Hepatocyte (in vitro differentiated cells): ENCODE data around the gene USP10. TPM values are rescaled to one million over a fixed set of nuclear protein-coding genes. Genes with fewer than 3 reads are reported as not detected.
A peak's percentile ranks its signal among the peaks of the same experiment; 100 is the strongest.

Experiments used
- DNase-seq: peaks from one replicate; pipeline ENCODE4 v3.0.0-alpha.2; 2016; ENCODE audit warnings: low spot score
- H2AFZ ChIP-seq: fragments of 200-600 bp; sonication (generic); 2 replicates; pipeline ENCODE4 v1.6.0; 2016; ENCODE audit warnings: antibody characterized with exemption, mild to moderate bottlenecking
- H3K27ac ChIP-seq: fragments of 200-600 bp; sonication (generic); 2 replicates; pipeline ENCODE4 v1.5.1; 2016; ENCODE audit warnings: mild to moderate bottlenecking
- H3K27me3 ChIP-seq: fragments of 200-600 bp; sonication (generic); 2 replicates; pipeline ENCODE4 v1.6.1; 2016
- H3K36me3 ChIP-seq: fragments of 200-600 bp; sonication (generic); replicated peaks from 2 replicates; pipeline ENCODE4 v1.5.1; 2016; ENCODE audit warnings: low read depth; ENCODE audit not compliant: insufficient read depth
- H3K4me1 ChIP-seq: fragments of 200-600 bp; sonication (generic); 2 replicates; pipeline ENCODE4 v1.5.1; 2016; ENCODE audit warnings: mild to moderate bottlenecking, moderate library complexity; ENCODE audit not compliant: insufficient read depth
- H3K4me2 ChIP-seq: fragments of 200-600 bp; sonication (generic); 2 replicates; pipeline ENCODE4 v1.6.0; 2016
- H3K4me3 ChIP-seq: fragments of 200-600 bp; sonication (generic); 2 replicates; pipeline ENCODE4 v1.5.1; 2016; ENCODE audit warnings: mild to moderate bottlenecking
- H3K79me2 ChIP-seq: fragments of 200-600 bp; sonication (generic); 2 replicates; pipeline ENCODE4 v1.6.0; 2017; ENCODE audit warnings: mild to moderate bottlenecking
- H3K9me2 ChIP-seq: fragments of 200-600 bp; sonication (generic); replicated peaks from 2 replicates; pipeline ENCODE4 v1.6.0; 2017; ENCODE audit warnings: mild to moderate bottlenecking; ENCODE audit not compliant: insufficient read depth
- H3K9me3 ChIP-seq: fragments of 200-600 bp; sonication (generic); 2 replicates; pipeline ENCODE4 v1.5.1; 2016; ENCODE audit warnings: low read depth, mild to moderate bottlenecking
- H4K20me1 ChIP-seq: fragments of 200-600 bp; sonication (generic); 2 replicates; pipeline ENCODE4 v1.6.0; 2016; ENCODE audit warnings: mild to moderate bottlenecking; ENCODE audit not compliant: insufficient read depth, poor library complexity, severe bottlenecking
- CTCF ChIP-seq: fragments of 200-600 bp; sonication (generic); IDR thresholded peaks from 2 replicates; pipeline ENCODE4 v1.5.1; 2016; ENCODE audit warnings: antibody characterized with exemption, mild to moderate bottlenecking; ENCODE audit not compliant: poor library complexity
- EZH2 ChIP-seq: fragments of 200-600 bp; sonication (generic); IDR thresholded peaks from 2 replicates; pipeline ENCODE4 v1.6.1; 2016; ENCODE audit warnings: antibody characterized with exemption, mild to moderate bottlenecking, borderline replicate concordance
- EZH2phosphoT487 ChIP-seq: fragments of 200-600 bp; sonication (generic); IDR thresholded peaks from one replicate; pipeline ENCODE4 v1.6.1; 2018; ENCODE audit warnings: antibody characterized with exemption, mild to moderate bottlenecking, low read depth, moderate library complexity; ENCODE audit not compliant: unreplicated experiment, severe bottlenecking
- WGBS: methylation state at CpG from one replicate; pipeline ENCODE4 v1.1.6; 2016; ENCODE audit warnings: low lambda C conversion rate; ENCODE audit errors: missing lambda C conversion rate; 5-methylcytosine and 5-hydroxymethylcytosine counted together
- polyA plus RNA-seq: library from polyadenylated mRNA; unstranded; fragments of >200 nt; fragmentation: Nextera tagmentation; extraction: Ambion mirVana; gene quantifications from 2 replicates; pipeline ENCODE4 v1.2.1, GENCODE V29; 2016
- total RNA-seq: library from RNA; depleted of rRNA; stranded (reverse); fragments of >200 nt; gene quantifications from 2 replicates; pipeline ENCODE4 v1.2.3, GENCODE V29; 2014

USP10 gene
- total and polyA plus RNA-seq, 2 experiments from 2014 or later, result 53.1 to 62.4 TPM

- Histone ChIP-seq H4K20me1 (no peaks in the 10 kb centered on the region), H3K4me3 (no peak overlapping the region), H3K4me1 (peaks cover 4% of the 10 kb centered on the region), H3K27me3 (no peaks in the 10 kb centered on the region), H2AFZ (no peak overlapping the region), H3K79me2 (no peaks in the 10 kb centered on the region), H3K4me2 (no peak overlapping the region), H3K27ac (no peak overlapping the region), H3K36me3 (peaks cover 10% of the 10 kb centered on the region), H3K9me2 (no peaks in the 10 kb centered on the region), H3K9me3 (no peaks in the 10 kb centered on the region)
- DNase-seq, result no peak
- TF ChIP-seq EZH2 (no peak), EZH2phosphoT487 (no peak), CTCF (no peak)
- 96% methylated on average over 12 of the region's 12 CpGs for WGBS
These were observed 81.0 kb downstream of the USP10 start for GRCh38 chr16:84780544-84781376.

GRCh38 chr16:84782846-84783245, 83.0 kb downstream of the USP10 start:
- DNase-seq, result no peak
- H3K4me2 ChIP-seq, result no peak overlapping the region
- H2AFZ ChIP-seq, result no peak overlapping the region
- no peak overlapping the region for H3K4me3 ChIP-seq
- H3K79me2 ChIP-seq, result no peaks in the 10 kb centered on the region
- WGBS, result 95% methylated on average over 2 of the region's 2 CpGs
- no peaks in the 10 kb centered on the region for H3K9me2 ChIP-seq
- H3K36me3 ChIP-seq, result peaks cover 10% of the 10 kb centered on the region
- H3K27me3 ChIP-seq, result no peaks in the 10 kb centered on the region
- H3K27ac ChIP-seq, result no peak overlapping the region
- H4K20me1 ChIP-seq, result no peaks in the 10 kb centered on the region
- no peaks in the 10 kb centered on the region for H3K9me3 ChIP-seq
- peaks cover 24% of the 10 kb centered on the region for H3K4me1 ChIP-seq
- TF ChIP-seq CTCF, result no peak
- no peak for TF ChIP-seq EZH2
- no peak for TF ChIP-seq EZH2phosphoT487

GRCh38 chr16:84785843-84786581, 86.2 kb downstream of the USP10 start:
- Histone ChIP-seq H3K9me2 (no peaks in the 10 kb centered on the region), H3K79me2 (no peaks in the 10 kb centered on the region), H3K36me3 (no peaks in the 10 kb centered on the region), H3K4me1 (peaks cover 28% of the 10 kb centered on the region), H2AFZ (no peak overlapping the region), H4K20me1 (no peaks in the 10 kb centered on the region), H3K9me3 (no peaks in the 10 kb centered on the region), H3K4me2 (peak overlapping the region; percentile 46), H3K27ac (no peak overlapping the region), H3K27me3 (no peaks in the 10 kb centered on the region), H3K4me3 (no peak overlapping the region)
- no peak for TF ChIP-seq EZH2
- no peak for TF ChIP-seq EZH2phosphoT487
- no peak for TF ChIP-seq CTCF
- peak; percentile 73 for DNase-seq
- 61% methylated on average over 11 of the region's 11 CpGs for whole genome bisulfite sequencing
